ENCODE data around the gene CNTNAP1.

CNTNAP1 gene

GRCh38 chr17:42669977-42670788 lies 12.1 kb upstream of the CNTNAP1 start:
- H3K4me3 ChIP-seq = peak overlapping the region in 1 of 7 experiments; percentile 13
- peak overlapping the region in 1 of 21 experiments; percentile 43 for H3K27ac ChIP-seq

GRCh38 chr17:42670789-42671657 lies 11.3 kb upstream of the CNTNAP1 start:
- Histone ChIP-seq H3K27ac (peak overlapping the region in 2 of 21 experiments; percentile 19 to 30), H3K4me3 (no peak overlapping the region)

- Histone ChIP-seq H3K27ac (peak overlapping the region in 5 of 21 experiments; percentile 6 to 44 (median 30)), H3K4me3 (peak overlapping the region in 1 of 7 experiments; percentile 0)
These were observed 10.3 kb upstream of the CNTNAP1 start for GRCh38 chr17:42672038-42672437.

GRCh38 chr17:42673266-42673884 lies 9.0 kb upstream of the CNTNAP1 start:
- Histone ChIP-seq H3K27ac (peak overlapping the region in 14 of 21 experiments; percentile 24 to 98 (median 84)), H3K4me3 (peak overlapping the region in 6 of 7 experiments; percentile 14 to 94 (median 74))

GRCh38 chr17:42673885-42674754 lies 8.2 kb upstream of the CNTNAP1 start:
- Histone ChIP-seq H3K4me3 (peak overlapping the region; percentile 14 to 94 (median 69)), H3K27ac (peak overlapping the region in 18 of 21 experiments; percentile 6 to 98 (median 82))

GRCh38 chr17:42674755-42675347 lies 7.5 kb upstream of the CNTNAP1 start:
- Histone ChIP-seq H3K27ac (peak overlapping the region in 19 of 21 experiments; percentile 29 to 98 (median 84)), H3K4me3 (peak overlapping the region; percentile 57 to 94 (median 75))

- H3K27ac ChIP-seq = peak overlapping the region in 20 of 21 experiments; percentile 67 to 98 (median 84)
- peak overlapping the region; percentile 57 to 94 (median 75) for H3K4me3 ChIP-seq
These were observed 6.9 kb upstream of the CNTNAP1 start for GRCh38 chr17:42675348-42675964.

GRCh38 chr17:42675965-42676423 lies 6.3 kb upstream of the CNTNAP1 start:
- peak overlapping the region; percentile 57 to 94 (median 75) for H3K4me3 ChIP-seq
- H3K27ac ChIP-seq = peak overlapping the region in 20 of 21 experiments; percentile 67 to 98 (median 84)

- H3K4me3 ChIP-seq = peak within 1 kb of the TSS; percentile 57 to 94 (median 75)
These were observed 5.8 kb upstream of the CNTNAP1 start, which contains the start of gene PLEKHH3 for GRCh38 chr17:42676424-42677011. PLEKHH3 (minus strand) TSS chr17:42676994; CDS start chr17:42676563, 431 bp downstream.

GRCh38 chr17:42677012-42677857 lies 5.1 kb upstream of the CNTNAP1 start:
- H3K4me3 ChIP-seq = peak overlapping the region; percentile 57 to 94 (median 75)
- H3K27ac ChIP-seq = peak overlapping the region in 20 of 21 experiments; percentile 80 to 98 (median 92)

More at GRCh38 chr17:42676424-42677011, 5.8 kb upstream of the CNTNAP1 start, which contains the start of gene PLEKHH3:
- peak within 1 kb of the TSS in 20 of 21 experiments; percentile 80 to 98 (median 92) for H3K27ac ChIP-seq

- H3K27ac ChIP-seq = peak overlapping the region in 20 of 21 experiments; percentile 78 to 98 (median 92)
- peak overlapping the region; percentile 52 to 94 (median 69) for H3K4me3 ChIP-seq
These were observed 4.2 kb upstream of the CNTNAP1 start for GRCh38 chr17:42677921-42678781.

- peak overlapping the region; percentile 52 to 94 (median 69) for H3K4me3 ChIP-seq
- H3K27ac ChIP-seq = peak overlapping the region; percentile 23 to 98 (median 91)
These were observed 3.3 kb upstream of the CNTNAP1 start for GRCh38 chr17:42678951-42679491.

GRCh38 chr17:42679492-42680330 lies 2.6 kb upstream of the CNTNAP1 start:
- Histone ChIP-seq H3K27ac (peak overlapping the region; percentile 23 to 98 (median 91)), H3K4me3 (peak overlapping the region; percentile 52 to 94 (median 69))

GRCh38 chr17:42680331-42680808 lies 2.0 kb upstream of the CNTNAP1 start:
- peak overlapping the region; percentile 23 to 98 (median 91) for H3K27ac ChIP-seq
- H3K4me3 ChIP-seq = peak overlapping the region in 6 of 7 experiments; percentile 52 to 94 (median 72)

Measured in skin epidermis (tissue), 12 donors.